ENCODE measurements around the gene OR2V2. TPM values are rescaled to one million over a fixed set of nuclear protein-coding genes. Genes with fewer than 3 reads are reported as not detected.
A peak's percentile ranks its signal among the peaks of the same experiment; 100 is the strongest.

The OR2V2 gene
- polyA plus RNA-seq, 2 of the 4 experiments (the other 2 are of a cell fraction) = not detected

GRCh38 chr5:181114844-181115778, 32.3 kb upstream of the OR2V2 start:
- WGBS (ENCODE audit: missing lambda C conversion rate) = 33% methylated on average over 47 of the region's 47 CpGs
- Histone ChIP-seq H3K4me1 (peaks cover 12% of the 10 kb centered on the region; the same call in 2 of the 3 replicates), H3K27ac (peak overlapping the region; percentile 32 to 73; a peak in 5 of 6 replicates), H3K4me2 (peak overlapping the region; percentile 60), H3K9me3 (no peaks in the 10 kb centered on the region), H3K4me3 (peak overlapping the region; percentile 8; the same call in 1 of the 3 replicates)
- no peak for TF ChIP-seq CHD2 (IDR thresholded peaks at IDR 0.05; ENCODE audit: low read length, partially characterized antibody)
- no peak for TF ChIP-seq SREBF2 (IDR thresholded peaks at IDR 0.05)
- peak; percentile 94 for TF ChIP-seq MAX (IDR thresholded peaks at IDR 0.05)
- TF ChIP-seq E2F6 (IDR thresholded peaks at IDR 0.05; ENCODE audit: borderline replicate concordance, low read depth) = peak; percentile 90
- TF ChIP-seq GATA3 (IDR thresholded peaks at IDR 0.05; ENCODE audit: borderline replicate concordance) = peak; percentile 46; the same call in 1 of the 2 replicates
- TF ChIP-seq PHF8 (IDR thresholded peaks at IDR 0.05; ENCODE audit: borderline replicate concordance, low read depth) = no peak
- DNase-seq (ENCODE audit: low read depth in 1 of 2, low spot score in 1 of 2) (peak; percentile 58 to 73), ATAC-seq (peak; percentile 85 to 92), FAIRE-seq (no peak)
- CTCF ChIA-PET = interaction anchor here (0.6 to 1.5 kb wide), 7 partner anchors 15 to 281 kb away, joined by 3 to 6 read pairs (median 3); no protein-coding TSS in a partner anchor
- POLR2A ChIA-PET = interaction anchor here (0.6 to 1.5 kb wide), 2 partner anchors 19 to 259 kb away, joined by 4 to 5 read pairs; no protein-coding TSS in a partner anchor

- CTCF ChIA-PET = interaction anchor here (0.6 to 1.7 kb wide), 6 partner anchors 11 to 634 kb away, joined by 3 to 5 read pairs (median 3); no protein-coding TSS in a partner anchor
- H3K27ac ChIP-seq = no peak overlapping the region
- H3K4me3 ChIP-seq = no peak overlapping the region
- POLR2A ChIA-PET = no interaction called here
- no peak for FAIRE-seq
- no peak for DNase-seq (ENCODE audit: low read depth in 1 of 2, low spot score in 1 of 2)
- ATAC-seq = no peak
- H3K4me1 ChIP-seq = peaks cover 21% of the 10 kb centered on the region
- H3K4me2 ChIP-seq = no peak overlapping the region
- H3K9me3 ChIP-seq = no peaks in the 10 kb centered on the region
- 96% methylated on average over 6 of the region's 6 CpGs for WGBS (ENCODE audit: missing lambda C conversion rate)
- TF ChIP-seq CEBPB (IDR thresholded peaks at IDR 0.05) (no peak), KDM1A (IDR thresholded peaks at IDR 0.05; ENCODE audit: low read depth) (no peak), FOSL2 (IDR thresholded peaks at IDR 0.05) (no peak), FOSL2 (CRISPR knock-in tag; IDR thresholded peaks at IDR 0.05) (no peak), ZSCAN20 (CRISPR knock-in tag; IDR thresholded peaks at IDR 0.05) (no peak), CBX8 (IDR thresholded peaks at IDR 0.05) (no peak), CHD2 (IDR thresholded peaks at IDR 0.05; ENCODE audit: low read length, partially characterized antibody) (no peak), HDAC2 (IDR thresholded peaks at IDR 0.05) (no peak), EHF (CRISPR knock-in tag; IDR thresholded peaks at IDR 0.05) (no peak), HEYL (CRISPR knock-in tag; IDR thresholded peaks at IDR 0.05) (no peak), HOXB5 (CRISPR knock-in tag; IDR thresholded peaks at IDR 0.05) (no peak), USF2 (IDR thresholded peaks at IDR 0.05) (no peak), RFX5 (IDR thresholded peaks at IDR 0.05) (no peak), HOXA7 (CRISPR knock-in tag; IDR thresholded peaks at IDR 0.05) (no peak), ZC3H11A (IDR thresholded peaks at IDR 0.05) (no peak), REST (IDR thresholded peaks at IDR 0.05) (no peak), EHMT2 (IDR thresholded peaks at IDR 0.05; ENCODE audit: low read depth) (no peak), CTCF (IDR thresholded peaks at IDR 0.05) (no peak), NPAS2 (CRISPR knock-in tag; IDR thresholded peaks at IDR 0.05; ENCODE audit: borderline replicate concordance) (no peak)
Observed at GRCh38 chr5:181118369-181118768, 29.0 kb upstream of the OR2V2 start.
